ENCODE results near the gene EPHA8.

Gene EPHA8

DNA sequence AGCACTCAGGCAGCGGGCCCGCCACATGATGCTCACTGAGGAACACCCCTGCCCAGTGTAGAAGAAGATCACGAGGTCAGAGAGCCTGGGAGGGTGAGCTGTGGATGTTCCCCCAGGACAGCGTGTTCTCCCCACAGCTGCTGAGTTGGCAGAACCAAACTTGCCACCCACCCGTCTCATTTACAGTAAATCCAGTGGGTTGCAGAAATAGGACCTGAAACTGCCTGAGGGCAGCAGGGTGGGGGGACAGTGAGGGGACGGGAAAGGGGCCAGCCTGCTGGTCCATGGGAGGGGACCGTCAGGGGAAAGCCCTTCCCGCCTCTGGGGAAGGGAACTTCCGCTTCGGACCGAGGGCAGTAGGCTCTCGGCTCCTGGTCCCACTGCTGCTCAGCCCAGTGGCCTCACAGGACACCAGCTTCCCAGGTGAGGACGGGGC is 89.6 kb downstream of the EPHA8 start, which contains the start of gene C1QB:
Gene C1QB (plus strand): TSS at position 356 of the 436 bp plus-strand sequence. CDS start 6,227 bp downstream, outside the sequence.
- DNase-seq: no peak
- no peak for TF ChIP-seq GATA1 (IDR thresholded peaks at IDR 0.05; ENCODE audit: low read depth, low read length)
- no peak for TF ChIP-seq POLR2A (IDR thresholded peaks at IDR 0.05; ENCODE audit: low read length)

Measured in erythroblast (primary cell).